Thyroid gland (tissue), 4 donors: ENCODE data around the gene GRM8. TPM values are rescaled to one million over a fixed set of nuclear protein-coding genes. Genes with fewer than 3 reads are reported as not detected.

Experiments used
- DNase-seq, 2 donors: peaks; one replicate each; pipeline ENCODE4 v3.0.0-alpha.2; 2019
- H3K27ac ChIP-seq, 3 donors: fragments of 200-600 bp; sonication (generic); 1 replicate in 2 of 3; 2 replicates in 1 of 3; pipeline ENCODE4 v1.5.1; 2016 to 2019; ENCODE audit warnings: mild to moderate bottlenecking in 1 of 3, moderate library complexity in 1 of 3
- H3K27me3 ChIP-seq: fragments of 200-600 bp; sonication (generic); one replicate; pipeline ENCODE4 v1.5.1; 2019
- H3K36me3 ChIP-seq, 2 donors: fragments of 200-600 bp; sonication (generic); one replicate each; pipeline ENCODE4 v1.5.1; 2016 to 2019
- H3K4me1 ChIP-seq, 2 donors: fragments of 200-600 bp; sonication (generic); one replicate each; pipeline ENCODE4 v1.5.1; 2017 to 2019
- H3K4me3 ChIP-seq, 3 donors: fragments of 200-600 bp; sonication (generic); replicated peaks in 1 of 3; 1 replicate in 2 of 3; 2 replicates in 1 of 3; pipeline ENCODE4 v1.5.1; 2016; ENCODE audit warnings: mild to moderate bottlenecking in 1 of 3
- H3K9me3 ChIP-seq: fragments of 200-600 bp; sonication (generic); one replicate; pipeline ENCODE4 v1.5.1; 2017
- POLR2A ChIP-seq, 2 donors: fragments of 450-650 bp; IDR thresholded peaks; one replicate each; pipeline ENCODE4 v1.6.1; 2017; ENCODE audit warnings: antibody characterized with exemption in 2 of 2, mild to moderate bottlenecking in 2 of 2, moderate library complexity in 1 of 2
- WGBS, 2 donors: methylation state at CpG; one replicate each; pipeline ENCODE4 v1.1.5; 2017; 5-methylcytosine and 5-hydroxymethylcytosine counted together
- intact Hi-C: fragments of 100-400 bp; cut with DNase I; formaldehyde crosslinking; loops from one replicate; pipeline ENCODE4 v1.15.1; 2023
- total RNA-seq, 4 donors: library from RNA; depleted of rRNA; stranded (reverse); fragments of >200 nt; gene quantifications; one replicate each; pipeline ENCODE4 v1.2.3, GENCODE V29; 2016
- TF ChIP-seq, protein P1 (sequence below), 6 experiments: fragments of 200-600 bp in 3 of 6; fragments of 450-650 bp in 3 of 6; sonication (generic) in 3 of 6; IDR thresholded peaks; one replicate each; pipeline ENCODE4 v1.5.1; 2016 to 2019; ENCODE audit warnings: antibody characterized with exemption in 6 of 6, mild to moderate bottlenecking in 2 of 6, inconsistent platforms in 1 of 6, moderate library complexity in 1 of 6

Gene GRM8
- total RNA-seq, 4 donors from 2014 or later = 0.54 to 9.5 (median 4.8) TPM

DNA sequence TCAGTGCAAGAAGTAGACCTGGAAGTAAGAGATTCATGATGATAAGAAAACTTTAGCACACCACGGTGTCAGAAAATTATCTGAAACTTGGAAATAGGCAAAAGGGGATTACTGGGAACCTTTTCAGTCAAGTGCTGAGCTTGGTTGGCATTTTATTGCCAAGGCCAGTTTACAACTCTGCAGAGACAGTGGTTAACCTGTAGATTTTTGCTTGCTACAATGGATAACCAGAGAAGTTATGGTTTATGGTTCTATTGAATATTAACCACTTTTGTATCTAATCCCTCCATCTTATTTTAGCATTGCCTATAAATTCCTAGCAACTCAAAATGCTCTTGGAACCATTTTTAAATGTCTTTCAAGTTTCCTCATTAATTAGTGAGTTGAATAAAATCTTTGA, 13.3 kb upstream of the GRM8 start:
- intact Hi-C loops = no loop called here
- 92 to 93% methylated on average over 1 of the region's 1 CpG for WGBS, 2 donors
- Histone ChIP-seq H3K4me1 (no peaks in the 10 kb centered on the region), H3K27ac (no peak overlapping the region), H3K36me3 (no peaks in the 10 kb centered on the region), H3K9me3 (no peaks in the 10 kb centered on the region), H3K4me3 (no peak overlapping the region), H3K27me3 (no peaks in the 10 kb centered on the region)
- no peak for DNase-seq
- TF ChIP-seq POLR2A (IDR thresholded peaks at IDR 0.05) = no peak
- TF ChIP-seq, protein P1, sequence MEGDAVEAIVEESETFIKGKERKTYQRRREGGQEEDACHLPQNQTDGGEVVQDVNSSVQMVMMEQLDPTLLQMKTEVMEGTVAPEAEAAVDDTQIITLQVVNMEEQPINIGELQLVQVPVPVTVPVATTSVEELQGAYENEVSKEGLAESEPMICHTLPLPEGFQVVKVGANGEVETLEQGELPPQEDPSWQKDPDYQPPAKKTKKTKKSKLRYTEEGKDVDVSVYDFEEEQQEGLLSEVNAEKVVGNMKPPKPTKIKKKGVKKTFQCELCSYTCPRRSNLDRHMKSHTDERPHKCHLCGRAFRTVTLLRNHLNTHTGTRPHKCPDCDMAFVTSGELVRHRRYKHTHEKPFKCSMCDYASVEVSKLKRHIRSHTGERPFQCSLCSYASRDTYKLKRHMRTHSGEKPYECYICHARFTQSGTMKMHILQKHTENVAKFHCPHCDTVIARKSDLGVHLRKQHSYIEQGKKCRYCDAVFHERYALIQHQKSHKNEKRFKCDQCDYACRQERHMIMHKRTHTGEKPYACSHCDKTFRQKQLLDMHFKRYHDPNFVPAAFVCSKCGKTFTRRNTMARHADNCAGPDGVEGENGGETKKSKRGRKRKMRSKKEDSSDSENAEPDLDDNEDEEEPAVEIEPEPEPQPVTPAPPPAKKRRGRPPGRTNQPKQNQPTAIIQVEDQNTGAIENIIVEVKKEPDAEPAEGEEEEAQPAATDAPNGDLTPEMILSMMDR (IDR thresholded peaks at IDR 0.05) = no peak

DNA sequence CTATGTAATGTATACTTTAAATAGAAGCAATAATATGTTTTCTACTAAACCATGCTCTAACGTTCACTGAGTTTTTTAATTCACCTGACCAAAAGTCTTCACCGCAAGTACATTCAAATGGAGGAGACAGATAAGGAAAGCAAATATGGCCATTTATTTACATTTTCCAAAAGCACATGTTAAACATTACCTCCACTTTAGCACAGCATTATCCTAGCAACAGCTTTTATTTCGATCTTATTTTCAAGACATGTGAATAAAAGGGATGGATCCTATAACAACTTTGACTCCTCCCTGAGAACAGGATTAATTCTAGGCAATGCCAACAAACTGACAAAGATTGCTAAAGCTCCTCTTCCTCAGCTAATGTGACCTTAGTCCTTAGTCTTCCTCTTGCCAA, 11.5 kb upstream of the GRM8 start:
- Histone ChIP-seq H3K9me3 (no peaks in the 10 kb centered on the region), H3K27ac (no peak overlapping the region), H3K36me3 (no peaks in the 10 kb centered on the region), H3K27me3 (no peaks in the 10 kb centered on the region), H3K4me3 (no peak overlapping the region), H3K4me1 (no peaks in the 10 kb centered on the region)
- 84 to 86% methylated on average over 3 of the region's 3 CpGs for WGBS, 2 donors
- DNase-seq = no peak
- intact Hi-C loops = no loop called here
- no peak for TF ChIP-seq POLR2A (IDR thresholded peaks at IDR 0.05)
- TF ChIP-seq, protein P1 (IDR thresholded peaks at IDR 0.05) = no peak

DNA sequence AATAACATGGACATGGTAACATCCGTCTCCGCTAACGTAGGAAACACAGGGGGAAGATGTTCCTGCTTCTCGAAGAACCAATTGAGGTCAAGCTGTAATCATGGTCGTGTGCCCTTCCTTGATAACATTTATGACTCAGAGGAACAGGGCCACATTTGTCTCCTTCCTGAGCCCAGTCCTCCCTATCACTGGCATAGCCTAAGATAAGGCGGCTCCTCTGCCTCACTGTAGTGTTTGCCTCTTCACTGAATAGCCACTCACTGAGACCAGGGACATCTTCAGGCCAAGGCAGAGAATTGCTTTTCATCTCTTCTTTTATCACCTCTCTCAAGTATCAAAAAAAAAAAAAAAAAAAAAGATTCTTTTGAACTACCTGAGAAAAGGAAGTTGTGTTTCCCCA, 5.4 kb upstream of the GRM8 start:
- intact Hi-C loops = loop anchor here (10.0 kb wide), 1 partner anchor 453 kb away; no protein-coding TSS in a partner anchor
- Histone ChIP-seq H3K9me3 (no peaks in the 10 kb centered on the region), H3K27me3 (no peaks in the 10 kb centered on the region), H3K27ac (no peak overlapping the region), H3K4me1 (no peaks in the 10 kb centered on the region), H3K36me3 (no peaks in the 10 kb centered on the region), H3K4me3 (no peak overlapping the region)
- no peak for DNase-seq
- WGBS, 2 donors = 76 to 77% methylated on average over 6 of the region's 6 CpGs
- no peak for TF ChIP-seq POLR2A (IDR thresholded peaks at IDR 0.05)
- TF ChIP-seq, protein P1 (IDR thresholded peaks at IDR 0.05) = no peak

DNA sequence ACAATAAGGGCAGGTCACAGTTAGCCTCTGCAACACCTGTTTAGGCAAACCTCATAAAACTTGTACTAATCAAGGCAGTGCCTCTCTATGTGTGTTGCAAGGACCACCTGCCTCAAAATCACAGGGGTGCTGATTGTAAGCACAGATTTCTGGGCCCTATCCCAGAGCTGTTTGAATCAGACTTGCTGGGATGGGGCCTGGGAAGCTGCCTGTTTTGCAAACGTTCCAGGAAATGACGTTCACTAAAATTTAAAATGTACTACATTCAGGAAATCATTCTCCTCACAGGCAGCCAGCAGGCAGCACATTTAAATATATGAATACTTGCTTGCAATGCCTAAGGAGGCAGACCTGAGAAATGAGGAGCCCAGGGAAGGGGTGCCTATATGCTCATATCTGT, 4.3 kb upstream of the GRM8 start:
- no peak for DNase-seq
- Histone ChIP-seq H3K27ac (no peak overlapping the region), H3K4me1 (peaks cover 0 to 3% of the 10 kb centered on the region in 2 donors), H3K9me3 (no peaks in the 10 kb centered on the region), H3K27me3 (no peaks in the 10 kb centered on the region), H3K36me3 (no peaks in the 10 kb centered on the region), H3K4me3 (no peak overlapping the region)
- no peak for TF ChIP-seq POLR2A (IDR thresholded peaks at IDR 0.05)
- TF ChIP-seq, protein P1 (IDR thresholded peaks at IDR 0.05) = no peak
- 30 to 39% methylated on average over 2 of the region's 2 CpGs for WGBS, 2 donors
- intact Hi-C loops = loop anchor here (10.0 kb wide), 1 partner anchor 452 kb away; no protein-coding TSS in a partner anchor

DNA sequence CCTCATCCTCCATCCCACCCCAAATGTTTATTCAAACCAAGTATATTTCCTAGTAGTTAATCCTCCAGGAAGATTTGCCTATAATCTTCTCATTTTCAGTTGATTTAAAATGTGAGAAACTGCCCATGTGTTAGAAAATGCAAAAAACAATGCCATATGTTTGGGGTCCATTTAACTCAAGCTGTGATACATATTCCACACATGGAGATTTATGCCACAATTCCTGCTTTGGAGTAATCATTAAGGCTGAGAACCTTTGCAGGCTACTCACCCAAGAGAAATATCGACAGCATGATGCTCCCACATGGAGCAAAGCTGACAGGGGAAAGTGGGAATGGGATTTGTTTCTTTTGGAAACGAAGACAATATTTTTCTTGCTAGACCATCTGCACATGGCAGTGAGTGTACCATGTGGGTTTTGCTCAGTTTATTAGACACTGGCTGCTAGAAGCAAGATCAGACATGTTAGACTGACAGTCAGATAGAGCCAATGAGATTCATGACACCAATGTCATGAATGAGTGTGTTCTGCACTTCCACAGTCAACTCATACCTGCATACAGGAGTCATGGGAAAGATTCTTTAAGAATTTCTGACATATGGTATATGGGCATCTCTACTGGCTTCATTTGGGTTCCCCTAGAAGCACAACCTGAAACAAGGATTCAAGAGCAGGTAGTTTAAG, 3.4 kb upstream of the GRM8 start:
- no peak for DNase-seq
- no peaks in the 10 kb centered on the region for H3K9me3 ChIP-seq
- H3K27me3 ChIP-seq = no peaks in the 10 kb centered on the region
- TF ChIP-seq, protein P1 (IDR thresholded peaks at IDR 0.05) = no peak
- TF ChIP-seq POLR2A (IDR thresholded peaks at IDR 0.05) = no peak
- H3K27ac ChIP-seq = no peak overlapping the region
- WGBS, 2 donors = 58 to 74% methylated on average over 2 of the region's 2 CpGs
- no peaks in the 10 kb centered on the region for H3K36me3 ChIP-seq
- intact Hi-C loops = loop anchor here (10.0 kb wide), 1 partner anchor 451 kb away; no protein-coding TSS in a partner anchor
- H3K4me1 ChIP-seq = peaks cover 2 to 12% of the 10 kb centered on the region in 2 donors
- no peak overlapping the region for H3K4me3 ChIP-seq
